Testis (tissue), 3 donors: Measurements from ENCODE around the gene TRIOBP. TPM values are rescaled to one million over a fixed set of nuclear protein-coding genes. Genes with fewer than 3 reads are reported as not detected.

Source experiments
- DNase-seq: peaks from one replicate; pipeline ENCODE4 v3.0.0-alpha.2; 2019
- H3K27ac ChIP-seq, 2 donors: fragments of 200-600 bp; sonication (generic); one replicate each; pipeline ENCODE4 v1.5.1; 2019
- H3K27me3 ChIP-seq: fragments of 200-600 bp; sonication (generic); one replicate; pipeline ENCODE4 v1.5.1; 2019
- H3K36me3 ChIP-seq: fragments of 200-600 bp; sonication (generic); one replicate; pipeline ENCODE4 v1.5.1; 2017; ENCODE audit warnings: low read depth; ENCODE audit errors: missing control alignments
- H3K4me1 ChIP-seq: fragments of 200-600 bp; sonication (generic); one replicate; pipeline ENCODE4 v1.5.1; 2019
- H3K4me3 ChIP-seq, 2 donors: fragments of 200-600 bp; sonication (generic); one replicate each; pipeline ENCODE4 v1.5.1; 2017 to 2019
- H3K9me3 ChIP-seq: fragments of 200-600 bp; sonication (generic); one replicate; pipeline ENCODE4 v1.5.1; 2017
- POLR2A ChIP-seq: fragments of 450-650 bp; IDR thresholded peaks from one replicate; pipeline ENCODE4 v1.6.1; 2017; ENCODE audit warnings: antibody characterized with exemption, mild to moderate bottlenecking, moderate library complexity
- WGBS, 2 donors: methylation state at CpG; one replicate each; pipeline ENCODE4 v1.1.5; 2018; 5-methylcytosine and 5-hydroxymethylcytosine counted together
- intact Hi-C: fragments of 100-400 bp; cut with DNase I; formaldehyde crosslinking; loops from one replicate; pipeline ENCODE4 v1.15.1; 2023; ENCODE audit warnings: low total_unique reads
- polyA plus RNA-seq: library from polyadenylated mRNA; stranded (reverse); fragments of 350-450 nt; fragmentation: Illumina TruSeq; extraction: RNeasy Lipid Tissue Mini Kit (QIAGEN cat#74804); gene quantifications from one replicate; pipeline ENCODE4 v1.2.3, GENCODE V29; 2014; ENCODE audit warnings: low read depth, low replicate concordance; ENCODE audit not compliant: insufficient read depth
- total RNA-seq, 2 donors: library from RNA; depleted of rRNA; stranded (reverse); fragments of >200 nt; gene quantifications; one replicate each; pipeline ENCODE4 v1.2.3, GENCODE V29; 2016
- TF ChIP-seq, protein P1 (sequence below), 3 experiments: fragments of 450-650 bp in 2 of 3; fragments of 200-600 bp in 1 of 3; sonication (generic) in 1 of 3; IDR thresholded peaks; one replicate each; pipeline ENCODE4 v1.5.1; 2016 to 2019; ENCODE audit warnings: antibody characterized with exemption in 3 of 3, mild to moderate bottlenecking in 2 of 3, moderate library complexity in 1 of 3

Gene TRIOBP
- total and polyA plus RNA-seq, 3 donors from 2014 or later: 52.9 to 80.2 (median 74.0) TPM

DNA sequence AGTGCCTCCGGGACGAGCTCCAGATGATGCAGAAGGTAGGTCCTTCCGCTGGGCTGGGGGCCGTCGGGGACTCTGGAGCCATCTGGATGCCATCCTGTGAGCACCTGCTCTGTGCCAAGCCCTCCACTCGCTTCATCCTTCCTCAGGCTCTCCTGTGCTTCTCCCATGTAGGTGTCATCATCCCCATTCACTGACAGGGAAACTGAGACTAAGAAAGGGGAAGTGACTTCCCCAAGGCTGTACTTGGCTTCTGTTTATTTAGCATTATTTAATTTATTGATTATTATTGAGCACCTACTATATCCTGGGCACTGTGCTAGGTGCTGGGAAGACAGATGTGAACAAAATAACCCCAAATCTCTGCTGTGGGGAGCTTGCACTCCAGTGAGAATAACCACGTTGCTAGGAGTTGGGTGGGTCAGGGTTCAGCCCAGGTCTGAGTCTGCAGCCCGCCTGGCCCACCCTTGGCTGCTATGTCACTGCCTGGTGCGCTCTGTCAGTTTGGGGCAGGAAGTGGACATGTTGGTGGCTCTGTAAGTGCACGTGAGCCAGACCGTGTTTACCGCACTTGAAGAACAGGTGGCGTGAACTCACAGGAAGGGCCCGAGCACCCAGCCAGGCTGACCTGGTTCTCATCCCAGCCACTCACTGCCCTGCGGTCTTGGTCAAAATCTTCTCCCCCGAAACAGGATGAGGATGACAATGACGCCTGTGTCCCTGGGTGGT, 75.0 kb downstream of the TRIOBP start:
- H3K4me3 ChIP-seq: no peak overlapping the region
- H3K27ac ChIP-seq: no peak overlapping the region
- no peaks in the 10 kb centered on the region for H3K36me3 ChIP-seq
- intact Hi-C loops: no loop called here
- whole genome bisulfite sequencing, 2 donors: 88 to 93% methylated on average over 9 to 17 of the region's 17 CpGs
- no peaks in the 10 kb centered on the region for H3K27me3 ChIP-seq
- TF ChIP-seq, protein P1, sequence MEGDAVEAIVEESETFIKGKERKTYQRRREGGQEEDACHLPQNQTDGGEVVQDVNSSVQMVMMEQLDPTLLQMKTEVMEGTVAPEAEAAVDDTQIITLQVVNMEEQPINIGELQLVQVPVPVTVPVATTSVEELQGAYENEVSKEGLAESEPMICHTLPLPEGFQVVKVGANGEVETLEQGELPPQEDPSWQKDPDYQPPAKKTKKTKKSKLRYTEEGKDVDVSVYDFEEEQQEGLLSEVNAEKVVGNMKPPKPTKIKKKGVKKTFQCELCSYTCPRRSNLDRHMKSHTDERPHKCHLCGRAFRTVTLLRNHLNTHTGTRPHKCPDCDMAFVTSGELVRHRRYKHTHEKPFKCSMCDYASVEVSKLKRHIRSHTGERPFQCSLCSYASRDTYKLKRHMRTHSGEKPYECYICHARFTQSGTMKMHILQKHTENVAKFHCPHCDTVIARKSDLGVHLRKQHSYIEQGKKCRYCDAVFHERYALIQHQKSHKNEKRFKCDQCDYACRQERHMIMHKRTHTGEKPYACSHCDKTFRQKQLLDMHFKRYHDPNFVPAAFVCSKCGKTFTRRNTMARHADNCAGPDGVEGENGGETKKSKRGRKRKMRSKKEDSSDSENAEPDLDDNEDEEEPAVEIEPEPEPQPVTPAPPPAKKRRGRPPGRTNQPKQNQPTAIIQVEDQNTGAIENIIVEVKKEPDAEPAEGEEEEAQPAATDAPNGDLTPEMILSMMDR (IDR thresholded peaks at IDR 0.05): no peak
- TF ChIP-seq POLR2A: no peak
- H3K9me3 ChIP-seq: no peaks in the 10 kb centered on the region
- H3K4me1 ChIP-seq: no peaks in the 10 kb centered on the region
- no peak for DNase-seq

DNA sequence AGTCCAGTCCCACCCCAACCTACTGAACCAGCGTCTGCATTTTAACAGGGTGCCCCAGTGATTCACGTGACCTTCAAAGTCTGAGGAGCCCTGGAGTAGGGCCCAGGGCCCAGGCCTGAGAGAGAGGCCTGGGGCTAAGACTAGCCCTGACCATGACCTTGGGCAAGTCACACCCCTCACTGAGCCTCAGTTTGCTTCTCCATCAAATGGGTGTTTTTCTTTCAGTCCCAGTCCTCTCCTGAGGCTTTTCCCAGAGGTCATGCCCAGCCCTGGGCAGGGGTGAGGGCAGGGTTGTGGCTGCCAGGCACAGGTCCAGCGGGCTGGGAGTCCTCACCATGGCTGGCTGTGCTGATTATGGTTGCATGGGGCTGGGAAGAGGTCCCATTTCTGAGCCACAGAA, 77.9 kb downstream of the TRIOBP start:
- DNase-seq: no peak
- no peak overlapping the region for H3K27ac ChIP-seq
- no peak overlapping the region for H3K4me3 ChIP-seq
- no peaks in the 10 kb centered on the region for H3K36me3 ChIP-seq
- intact Hi-C loops: no loop called here
- H3K27me3 ChIP-seq: no peaks in the 10 kb centered on the region
- no peaks in the 10 kb centered on the region for H3K4me1 ChIP-seq
- TF ChIP-seq, protein P1 (IDR thresholded peaks at IDR 0.05): no peak
- TF ChIP-seq POLR2A: no peak
- 67 to 69% methylated on average over 2 to 3 of the region's 3 CpGs for WGBS, 2 donors
- H3K9me3 ChIP-seq: no peaks in the 10 kb centered on the region

DNA sequence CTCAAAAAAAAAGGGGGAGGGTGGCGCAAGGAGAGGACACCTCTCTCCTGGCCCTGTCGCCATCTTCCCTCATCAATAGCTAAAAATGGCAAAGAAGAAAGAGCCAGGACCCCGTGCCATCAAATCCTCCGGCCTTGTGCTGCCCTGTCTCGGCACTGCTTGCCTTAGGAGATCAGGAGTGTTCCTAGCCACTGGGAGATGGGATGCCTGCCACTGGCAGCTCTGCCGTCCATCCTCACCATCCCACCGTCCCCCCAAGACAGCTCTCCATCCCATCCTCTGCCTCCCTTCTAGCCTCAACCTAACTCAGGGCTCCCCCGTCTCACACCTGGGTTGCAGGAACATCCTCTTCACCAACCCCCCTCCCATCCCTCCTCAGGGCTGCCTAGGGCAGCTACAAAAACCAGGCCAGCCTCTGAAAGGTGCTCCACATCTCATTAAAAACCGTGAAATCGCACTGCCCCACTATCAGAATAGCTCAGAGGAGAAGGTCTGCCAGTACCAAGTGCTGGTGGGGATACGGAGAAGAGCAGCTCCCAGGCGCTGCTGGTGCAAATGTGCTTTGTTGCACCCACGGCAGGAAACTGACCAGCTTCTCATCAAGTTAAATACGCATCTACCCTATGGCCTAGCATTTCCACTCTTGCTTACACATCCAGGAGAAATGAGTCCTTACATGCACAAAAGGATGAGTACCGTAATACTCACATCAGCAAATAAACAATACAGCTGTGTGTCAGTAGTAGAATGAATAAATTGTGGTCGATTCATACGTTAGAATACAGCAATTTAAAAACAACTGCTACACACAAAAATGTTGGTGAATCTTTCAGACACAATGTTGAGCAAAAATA, 79.2 kb downstream of the TRIOBP start:
- no peak overlapping the region for H3K27ac ChIP-seq

DNA sequence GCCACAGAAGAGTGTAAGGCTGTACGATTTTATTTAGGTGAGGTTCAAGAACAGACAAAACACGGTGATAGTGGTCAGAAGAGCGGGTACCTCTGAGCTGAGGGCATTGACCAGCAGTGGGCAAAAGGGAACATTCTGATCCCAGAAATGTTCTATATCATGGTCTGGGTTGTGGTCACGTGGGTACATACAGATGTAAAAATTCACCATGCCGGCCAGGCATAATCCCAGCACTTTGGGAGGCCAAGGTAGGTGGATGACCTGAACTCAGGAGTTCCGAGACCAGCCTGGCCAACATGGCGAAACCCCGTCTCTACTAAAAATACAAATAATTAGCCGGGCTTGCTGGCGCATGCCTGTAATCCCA, 79.8 kb downstream of the TRIOBP start:
- H3K27ac ChIP-seq: no peak overlapping the region
- no peak for DNase-seq
- H3K36me3 ChIP-seq: no peaks in the 10 kb centered on the region
- no peaks in the 10 kb centered on the region for H3K4me1 ChIP-seq
- H3K27me3 ChIP-seq: no peaks in the 10 kb centered on the region
- no peaks in the 10 kb centered on the region for H3K9me3 ChIP-seq
- no peak for TF ChIP-seq POLR2A
- TF ChIP-seq, protein P1 (IDR thresholded peaks at IDR 0.05): no peak
- intact Hi-C loops: no loop called here
- WGBS, 2 donors: 82 to 86% methylated on average over 10 of the region's 10 CpGs
- H3K4me3 ChIP-seq: no peak overlapping the region

More for the DNA sequence above, 79.2 kb downstream of the TRIOBP start:
- Histone ChIP-seq H3K4me3 (no peak overlapping the region), H3K36me3 (no peaks in the 10 kb centered on the region), H3K27me3 (no peaks in the 10 kb centered on the region), H3K4me1 (no peaks in the 10 kb centered on the region), H3K9me3 (no peaks in the 10 kb centered on the region)
- no peak for TF ChIP-seq POLR2A
- TF ChIP-seq, protein P1 (IDR thresholded peaks at IDR 0.05): no peak
- intact Hi-C loops: no loop called here
- WGBS, 2 donors: 84 to 87% methylated on average over 16 to 17 of the region's 17 CpGs
- DNase-seq: no peak
